HepG2 (cell line): ENCODE results near the gene SPAG9. TPM values are rescaled to one million over a fixed set of nuclear protein-coding genes. Genes with fewer than 3 reads are reported as not detected.
A peak's percentile ranks its signal among the peaks of the same experiment; 100 is the strongest.

Experiments used
- ARID5B ChIP-seq: IDR thresholded peaks from 2 replicates; pipeline ENCODE4 v1.4.0; 2020; ENCODE audit warnings: mild to moderate bottlenecking, missing genetic modification reagents
- BORCS8-MEF2B ChIP-seq: sonication (generic); formaldehyde crosslinking; IDR thresholded peaks from 2 replicates; pipeline ENCODE4 v1.8.0; 2022; ENCODE audit warnings: mild to moderate bottlenecking, missing genetic modification reagents
- CC2D1A ChIP-seq: sonication (generic); formaldehyde crosslinking; IDR thresholded peaks from 2 replicates; pipeline ENCODE4 v1.8.1; 2023; ENCODE audit warnings: mild to moderate bottlenecking, missing genetic modification reagents
- CEBPB ChIP-seq: IDR thresholded peaks from 2 replicates; pipeline ENCODE4 v1.6.1; 2011; ENCODE audit warnings: low read depth, low read length, improper control_type of control experiment, borderline replicate concordance
- CREBL2 ChIP-seq: sonication (generic); formaldehyde crosslinking; IDR thresholded peaks from 2 replicates; pipeline ENCODE4 v1.8.1; 2023; ENCODE audit warnings: missing genetic modification reagents, mild to moderate bottlenecking, borderline replicate concordance
- CSRNP1 ChIP-seq: sonication (generic); formaldehyde crosslinking; IDR thresholded peaks from 2 replicates; pipeline ENCODE4 v1.8.1; 2023; ENCODE audit warnings: mild to moderate bottlenecking, missing genetic modification reagents
- DNMT3B ChIP-seq: conservative IDR thresholded peaks from 2 replicates; pipeline ENCODE4 v1.6.1; 2016; ENCODE audit warnings: missing biosample characterization, control low read depth
- ELK4 ChIP-seq: sonication (generic); formaldehyde crosslinking; IDR thresholded peaks from 2 replicates; pipeline ENCODE4 v1.9.0; 2021; ENCODE audit warnings: missing genetic modification reagents, borderline replicate concordance
- FOXJ3 ChIP-seq: sonication (generic); formaldehyde crosslinking; IDR thresholded peaks from 2 replicates; pipeline ENCODE4 v1.4.0; 2020; ENCODE audit warnings: missing genetic modification reagents, mild to moderate bottlenecking, borderline replicate concordance
- GPBP1L1 ChIP-seq: sonication (generic); formaldehyde crosslinking; IDR thresholded peaks from 2 replicates; pipeline ENCODE4 v1.5.0; 2020; ENCODE audit warnings: mild to moderate bottlenecking, missing genetic modification reagents
- HDAC1 ChIP-seq: sonication (generic); formaldehyde crosslinking; IDR thresholded peaks from 2 replicates; pipeline ENCODE4 v1.5.1; 2020; ENCODE audit warnings: mild to moderate bottlenecking, missing genetic modification reagents
- HMG20B ChIP-seq: conservative IDR thresholded peaks from 2 replicates; pipeline ENCODE4 v1.6.1; 2016; ENCODE audit warnings: missing genetic modification reagents, missing compliant biosample characterization
- KDM5A ChIP-seq: fragments of 200-600 bp; sonication (generic); IDR thresholded peaks from 2 replicates; pipeline ENCODE4 v1.7.0; 2018; ENCODE audit warnings: antibody characterized with exemption, mild to moderate bottlenecking, low read length, borderline replicate concordance
- KLF15 ChIP-seq: sonication (generic); formaldehyde crosslinking; IDR thresholded peaks from 2 replicates; pipeline ENCODE4 v1.8.1; 2023; ENCODE audit warnings: borderline replicate concordance, mild to moderate bottlenecking, inconsistent platforms, missing genetic modification reagents, mixed read lengths
- NFE2 ChIP-seq: sonication (generic); formaldehyde crosslinking; IDR thresholded peaks from 2 replicates; pipeline ENCODE4 v1.4.0; 2020; ENCODE audit warnings: missing genetic modification reagents
- SNAPC5 ChIP-seq: sonication (generic); formaldehyde crosslinking; IDR thresholded peaks from 2 replicates; pipeline ENCODE4 v1.8.1; 2023; ENCODE audit warnings: mild to moderate bottlenecking, missing genetic modification reagents, borderline replicate concordance
- SP1 ChIP-seq, 2 experiments: fragments of 450-650 bp in 1 of 2; sonication (generic) in 1 of 2; formaldehyde crosslinking in 1 of 2; IDR thresholded peaks; 2 replicates each; pipeline versions ENCODE4 v1.4.0 to v1.6.1; 2016 to 2020; ENCODE audit warnings: missing genetic modification reagents in 1 of 2
- THAP11 ChIP-seq: IDR thresholded peaks from 2 replicates; pipeline ENCODE4 v1.6.1; 2016; ENCODE audit warnings: missing biosample characterization, missing genetic modification reagents
- TSC22D2 ChIP-seq: sonication (generic); formaldehyde crosslinking; IDR thresholded peaks from 2 replicates; pipeline ENCODE4 v1.5.1; 2020; ENCODE audit warnings: missing genetic modification reagents, mild to moderate bottlenecking, borderline replicate concordance
- ZNF207 ChIP-seq: fragments of 450-650 bp; IDR thresholded peaks from 2 replicates; pipeline ENCODE4 v1.6.1; 2016; ENCODE audit warnings: antibody characterized with exemption, borderline replicate concordance
- ZNF546 ChIP-seq: sonication (generic); formaldehyde crosslinking; conservative IDR thresholded peaks from 2 replicates; pipeline ENCODE4 v1.8.1; 2023; ENCODE audit warnings: mild to moderate bottlenecking, missing genetic modification reagents
- ZNF550 ChIP-seq: sonication (generic); formaldehyde crosslinking; IDR thresholded peaks from 2 replicates; pipeline ENCODE4 v1.4.0; 2020; ENCODE audit warnings: mild to moderate bottlenecking, missing genetic modification reagents, borderline replicate concordance
- polyA plus RNA-seq, 8 experiments: library from polyadenylated mRNA; depleted of rRNA in 3 of 8; stranded (reverse) in 7 of 8; unstranded in 1 of 8; fragments of >200 nt; fragmentation: Illumina TruSeq in 4 of 8; extraction: Trizol in 4 of 8; gene quantifications; 2 replicates each; pipeline versions ENCODE4 v1.2.1 to v1.2.3, GENCODE V29; 2011 to 2016; ENCODE audit warnings: low read depth in 4 of 8, missing spikeins in 1 of 8, mixed read lengths in 1 of 8; ENCODE audit not compliant: insufficient read depth in 1 of 8
- total RNA-seq, 5 experiments: library from RNA; depleted of rRNA; stranded (reverse); fragments of >200 nt; fragmentation: Illumina TruSeq; extraction: Trizol; gene quantifications; 2 replicates each; pipeline ENCODE4 v1.2.3, GENCODE V29; 2016; ENCODE audit warnings: low read depth in 1 of 5

The SPAG9 gene
- total and polyA plus RNA-seq, 2 of the 13 experiments (the other 11 are each of a cell fraction or from before 2014, with no cell fraction given) = 43.2 to 78.6 TPM

- TF ChIP-seq FOXJ3 = no peak
- TF ChIP-seq HMG20B (CRISPR knock-in tag) = no peak; the same call in 1 of the 2 replicates
- TF ChIP-seq CREBL2 (CRISPR knock-in tag) = no peak
- no peak for TF ChIP-seq SNAPC5 (CRISPR knock-in tag)
- no peak for TF ChIP-seq KLF15 (CRISPR knock-in tag)
- TF ChIP-seq TSC22D2 (CRISPR knock-in tag) = no peak
- TF ChIP-seq CC2D1A (CRISPR knock-in tag) = no peak
- TF ChIP-seq HDAC1 (CRISPR knock-in tag) = no peak; the same call in 1 of the 2 replicates
- no peak for TF ChIP-seq ZNF207
- no peak; the same call in 1 of the 2 replicates for TF ChIP-seq ARID5B (CRISPR knock-in tag)
- no peak for TF ChIP-seq GPBP1L1
- no peak for TF ChIP-seq ZNF546
- TF ChIP-seq CSRNP1 (CRISPR knock-in tag) = no peak
- TF ChIP-seq ZNF550 (CRISPR knock-in tag) = no peak
- TF ChIP-seq THAP11 (CRISPR knock-in tag) = no peak
- no peak; the same call in 1 of the 2 replicates for TF ChIP-seq CEBPB
- TF ChIP-seq BORCS8-MEF2B (CRISPR knock-in tag) = no peak
- no peak for TF ChIP-seq NFE2
- no peak for TF ChIP-seq SP1 (IDR thresholded peaks at IDR 0.05)
- no peak for TF ChIP-seq SP1 (CRISPR knock-in tag; IDR thresholded peaks at IDR 0.05)
- TF ChIP-seq KDM5A = peak; percentile 45; the same call in 1 of the 2 replicates
- no peak for TF ChIP-seq ELK4 (CRISPR knock-in tag)
- no peak for TF ChIP-seq DNMT3B (CRISPR knock-in tag)
Measured at GRCh38 chr17:51165680-51166197, 45.1 kb upstream of the SPAG9 start (continued).
